Pancreas (tissue), 10 donors: ENCODE data around the gene CCSER1. TPM values are rescaled to one million over a fixed set of nuclear protein-coding genes. Genes with fewer than 3 reads are reported as not detected.
A peak's percentile ranks its signal among the peaks of the same experiment; 100 is the strongest.

Experiments
- ATAC-seq, 4 donors: fragments of 200-7000 bp; cut with Tn5 transposase; one replicate each; pipeline versions ENCODE4 v1.8.0 to v1.9.1; 2020; ENCODE audit warnings: mild to moderate bottlenecking in 4 of 4, moderate library complexity in 4 of 4
- DNase-seq, 6 donors: peaks; one replicate each; pipeline ENCODE4 v3.0.0-alpha.2; 2020
- FAIRE-seq: peaks from 2 replicates; lab custom pipeline; 2012; peaks lifted over from hg19 to GRCh38; lab: Jason Lieb, UNC
- H3K27ac ChIP-seq, 4 donors: fragments of 200-600 bp; sonication (generic); 1 replicate in 3 of 4; 2 replicates in 1 of 4; pipeline versions ENCODE4 v1.5.0 to v1.8.0; 2020
- H3K27me3 ChIP-seq, 4 donors: fragments of 200-600 bp; one replicate each; pipeline ENCODE4 v1.8.0; 2021
- H3K36me3 ChIP-seq, 3 donors: fragments of 200-600 bp; sonication (generic) in 1 of 3; one replicate each; pipeline versions ENCODE4 v1.5.0 to v1.8.0; 2020 to 2021
- H3K4me1 ChIP-seq, 3 donors: fragments of 200-600 bp; one replicate each; pipeline ENCODE4 v1.8.0; 2021
- H3K4me3 ChIP-seq, 4 donors: fragments of 200-600 bp; sonication (generic) in 2 of 4; one replicate each; pipeline versions ENCODE4 v1.5.0 to v1.8.0; 2020 to 2021
- H3K9me3 ChIP-seq, 4 donors: fragments of 200-600 bp; one replicate each; pipeline ENCODE4 v1.8.0; 2021
- WGBS, 2 donors: extraction: QIAGEN DNeasy Blood & Tissue Kit; methylation state at CpG; one replicate each; pipeline ENCODE4 v1.1.7; 2013; 5-methylcytosine and 5-hydroxymethylcytosine counted together
- intact Hi-C, 3 donors: fragments of 100-400 bp; cut with DNase I; formaldehyde crosslinking; loops; one replicate each; pipeline versions ENCODE4 v1.11.1 to v1.14.2; 2022
- polyA plus RNA-seq, 2 donors: library from polyadenylated mRNA; stranded (reverse); fragments of 200-250 nt; gene quantifications; one replicate each; pipeline ENCODE4 v1.2.3, GENCODE V29; 2013
- total RNA-seq, 6 donors: library from RNA; stranded (reverse); fragmentation: NEBNext Ultra II Directional in 4 of 6; extraction: Animal tissue kit (Norgen Biotek cat#: 25700) in 4 of 6; gene quantifications; one replicate each; pipeline versions ENCODE4 v1.2.1 to v1.2.4, GENCODE V29; 2021 to 2023
- TF ChIP-seq, protein P1 (sequence below), 4 donors: fragments of 200-600 bp; sonication (generic) in 3 of 4; IDR thresholded peaks; one replicate each; pipeline versions ENCODE4 v1.5.0 to v1.8.0; 2021; ENCODE audit warnings: antibody characterized with exemption in 4 of 4
- donor health status: healthy with polysubstance abuse.
- donor health status: DM: no; HTN: no; CAD: no; lungs with moderate emphysema.
- donor health status: DM: no; HTN: no; CAD: no.
- donor health status: control.
- donor health status: control.
- donor health status: Bipolar disorder and iron deficiency.
- donor health status: DM: yes; HTN: yes; CAD: no.
- donor health status: DM: no; HTN: no; CAD: no.
- donor health status: DM: no; HTN: no; CAD: no.
- donor health status: DM: yes; HTN: yes; CAD: no.

Gene CCSER1
- total and polyA plus RNA-seq, 8 donors: 0.99 to 12.7 (median 5.1) TPM

DNA sequence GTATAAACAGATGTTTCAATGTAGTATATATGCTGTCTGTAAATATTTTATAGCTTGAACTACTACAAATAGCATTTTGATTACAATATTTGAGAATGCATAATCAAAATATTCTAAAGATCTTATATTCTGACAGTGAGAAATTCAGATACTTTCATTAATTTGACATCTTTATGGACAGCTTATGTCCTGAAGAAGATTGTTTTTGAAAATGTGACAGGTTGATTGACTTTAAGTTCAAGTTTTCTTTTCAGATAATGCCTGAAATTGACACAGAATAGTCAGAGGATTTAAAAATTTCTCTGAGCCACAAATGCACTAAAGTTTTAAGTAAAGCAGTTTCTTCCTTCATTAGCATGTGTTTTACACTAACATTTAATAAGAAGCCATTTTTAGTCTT is 799.8 kb downstream of the CCSER1 start:
- H3K9me3 ChIP-seq: no peaks in the 10 kb centered on the region
- no peaks in the 10 kb centered on the region for H3K36me3 ChIP-seq
- H3K4me3 ChIP-seq: no peak overlapping the region
- H3K27ac ChIP-seq: no peak overlapping the region
- TF ChIP-seq, protein P1, sequence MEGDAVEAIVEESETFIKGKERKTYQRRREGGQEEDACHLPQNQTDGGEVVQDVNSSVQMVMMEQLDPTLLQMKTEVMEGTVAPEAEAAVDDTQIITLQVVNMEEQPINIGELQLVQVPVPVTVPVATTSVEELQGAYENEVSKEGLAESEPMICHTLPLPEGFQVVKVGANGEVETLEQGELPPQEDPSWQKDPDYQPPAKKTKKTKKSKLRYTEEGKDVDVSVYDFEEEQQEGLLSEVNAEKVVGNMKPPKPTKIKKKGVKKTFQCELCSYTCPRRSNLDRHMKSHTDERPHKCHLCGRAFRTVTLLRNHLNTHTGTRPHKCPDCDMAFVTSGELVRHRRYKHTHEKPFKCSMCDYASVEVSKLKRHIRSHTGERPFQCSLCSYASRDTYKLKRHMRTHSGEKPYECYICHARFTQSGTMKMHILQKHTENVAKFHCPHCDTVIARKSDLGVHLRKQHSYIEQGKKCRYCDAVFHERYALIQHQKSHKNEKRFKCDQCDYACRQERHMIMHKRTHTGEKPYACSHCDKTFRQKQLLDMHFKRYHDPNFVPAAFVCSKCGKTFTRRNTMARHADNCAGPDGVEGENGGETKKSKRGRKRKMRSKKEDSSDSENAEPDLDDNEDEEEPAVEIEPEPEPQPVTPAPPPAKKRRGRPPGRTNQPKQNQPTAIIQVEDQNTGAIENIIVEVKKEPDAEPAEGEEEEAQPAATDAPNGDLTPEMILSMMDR (IDR thresholded peaks at IDR 0.05): no peak
- ATAC-seq (no peak), FAIRE-seq (no peak), DNase-seq (no peak)
- no peaks in the 10 kb centered on the region for H3K4me1 ChIP-seq
- intact Hi-C loops: no loop called here
- H3K27me3 ChIP-seq: no peaks in the 10 kb centered on the region

DNA sequence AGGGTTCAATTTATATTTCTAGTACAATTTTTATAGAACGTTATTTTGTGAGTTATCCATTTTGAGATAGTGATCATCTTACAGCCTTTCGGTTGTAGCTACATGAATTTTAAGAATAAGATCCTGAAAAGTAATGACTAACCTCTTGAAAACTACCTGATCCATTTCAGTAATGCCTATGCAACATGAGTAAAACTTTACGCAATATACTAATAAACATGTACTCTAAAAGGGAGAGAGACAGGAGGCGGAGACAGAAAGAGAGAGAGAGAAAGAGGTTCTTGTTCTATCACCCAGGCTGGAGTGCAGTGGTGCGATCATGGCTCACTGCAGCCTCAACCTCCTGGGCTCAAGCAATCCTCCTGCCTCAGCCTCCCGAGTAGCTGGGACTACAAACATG is 816.1 kb downstream of the CCSER1 start:
- WGBS, 2 donors: 94 to 96% methylated on average over 6 of the region's 6 CpGs
- TF ChIP-seq, protein P1 (IDR thresholded peaks at IDR 0.05): no peak
- Histone ChIP-seq H3K36me3 (no peaks in the 10 kb centered on the region), H3K4me1 (no peaks in the 10 kb centered on the region), H3K27ac (no peak overlapping the region), H3K9me3 (no peaks in the 10 kb centered on the region), H3K27me3 (no peaks in the 10 kb centered on the region), H3K4me3 (no peak overlapping the region)
- FAIRE-seq (no peak), DNase-seq (no peak), ATAC-seq (no peak)
- intact Hi-C loops: no loop called here

DNA sequence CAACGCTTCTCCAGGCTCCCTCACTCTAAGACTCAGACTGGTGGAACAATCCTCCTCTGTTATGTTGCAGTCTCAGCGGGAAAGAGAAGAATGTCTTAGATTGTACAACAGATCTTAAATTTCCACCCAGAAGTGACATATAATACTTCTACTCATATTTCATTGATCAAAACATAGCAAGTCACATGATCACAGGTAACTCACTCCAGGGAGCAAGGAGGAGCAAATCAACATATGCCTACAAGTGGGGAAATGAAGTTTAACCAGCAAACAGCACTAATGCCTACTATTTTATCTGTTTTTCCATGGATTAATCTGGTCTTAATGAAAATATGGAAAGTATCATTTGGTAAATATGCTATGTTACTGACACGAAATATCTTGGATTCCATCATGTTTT is 819.8 kb downstream of the CCSER1 start:
- WGBS, 2 donors: 84 to 95% methylated on average over 3 of the region's 3 CpGs
- no peaks in the 10 kb centered on the region for H3K27me3 ChIP-seq
- no peak overlapping the region for H3K27ac ChIP-seq
- no peak for ATAC-seq
- no peak for DNase-seq
- H3K4me3 ChIP-seq: no peak overlapping the region
- no peak for FAIRE-seq
- TF ChIP-seq, protein P1 (IDR thresholded peaks at IDR 0.05): no peak
- peaks cover 0 to 10% (median 0%) of the 10 kb centered on the region in 3 donors for H3K4me1 ChIP-seq
- H3K9me3 ChIP-seq: no peaks in the 10 kb centered on the region
- no peaks in the 10 kb centered on the region for H3K36me3 ChIP-seq
- intact Hi-C loops: no loop called here

DNA sequence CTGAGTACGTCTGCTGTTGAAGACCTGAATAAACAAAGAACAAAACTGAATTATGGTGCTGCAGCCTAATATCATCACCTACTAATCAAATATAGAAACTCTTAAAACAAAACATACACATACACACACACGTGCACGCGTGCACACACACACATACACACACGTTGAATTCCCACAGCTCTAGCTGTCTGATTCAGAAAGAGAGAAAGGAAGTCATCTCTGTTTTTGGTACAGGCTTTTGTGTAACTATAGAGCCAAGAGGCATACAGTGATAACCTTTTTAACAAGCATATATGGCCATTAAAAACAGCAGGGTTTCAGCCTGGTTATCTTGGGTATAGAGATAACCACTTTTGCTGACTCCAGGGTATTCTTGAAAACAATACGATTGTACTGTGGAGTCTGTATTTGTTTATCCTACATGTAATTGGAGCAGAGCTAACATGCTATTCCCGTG is 823.2 kb downstream of the CCSER1 start:
- peak; percentile 60 to 68 (median 64) for ATAC-seq
- 21 to 29% methylated on average over 7 of the region's 7 CpGs for WGBS, 2 donors
- Histone ChIP-seq H3K27ac (peak overlapping the region in 1 of 4 donors; percentile 15), H3K4me3 (peak overlapping the region in 1 of 4 donors; percentile 6), H3K4me1 (peaks cover 0 to 10% (median 0%) of the 10 kb centered on the region in 3 donors), H3K9me3 (no peaks in the 10 kb centered on the region), H3K36me3 (no peaks in the 10 kb centered on the region), H3K27me3 (no peaks in the 10 kb centered on the region)
- TF ChIP-seq, protein P1 (IDR thresholded peaks at IDR 0.05): no peak
- intact Hi-C loops: no loop called here
- FAIRE-seq: no peak
- no peak for DNase-seq

DNA sequence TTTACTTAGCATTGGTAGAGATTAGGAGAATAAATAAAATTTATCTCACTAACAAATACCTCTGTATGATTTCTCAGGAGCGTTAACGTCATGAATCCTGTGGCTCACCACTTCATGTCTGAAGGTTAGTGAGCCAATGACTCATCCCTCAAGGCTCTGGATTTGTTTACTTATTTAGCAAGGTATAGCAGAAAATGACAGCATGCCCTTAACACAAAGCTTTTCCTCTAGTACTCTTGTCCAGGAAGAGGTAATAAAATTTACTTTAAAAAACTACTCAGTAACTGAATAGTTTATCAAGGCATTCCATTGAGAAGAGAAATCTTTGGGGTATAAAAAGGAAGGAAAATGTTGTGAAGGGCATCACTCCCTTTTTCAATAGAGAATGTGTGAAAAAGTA is 823.8 kb downstream of the CCSER1 start:
- DNase-seq: peak in 2 of 6 donors; percentile 18 to 49
- TF ChIP-seq, protein P1 (IDR thresholded peaks at IDR 0.05): no peak
- WGBS, 2 donors: 13 to 17% methylated on average over 2 of the region's 2 CpGs

More for the DNA sequence above, 823.8 kb downstream of the CCSER1 start:
- Histone ChIP-seq H3K9me3 (no peaks in the 10 kb centered on the region), H3K4me1 (peaks cover 0 to 10% (median 0%) of the 10 kb centered on the region in 3 donors), H3K4me3 (no peak overlapping the region), H3K27me3 (no peaks in the 10 kb centered on the region), H3K27ac (peak overlapping the region in 1 of 4 donors; percentile 15), H3K36me3 (no peaks in the 10 kb centered on the region)
- intact Hi-C loops: no loop called here
- ATAC-seq: peak; percentile 95 to 97 (median 96)
- FAIRE-seq: no peak
